GM19239 (cell line): Measurements from ENCODE around the gene ROR1.

Experiments used
- DNase-seq: peaks from one replicate; pipeline ENCODE4 v3.0.0; 2011; ENCODE audit warnings: low spot score; ENCODE audit not compliant: insufficient read length
- FAIRE-seq: peaks from 2 replicates; lab custom pipeline; 2011; peaks lifted over from hg19 to GRCh38; lab: Jason Lieb, UNC

The ROR1 gene

GRCh38 chr1:63920154-63921117 is 146.6 kb downstream of the ROR1 start:
- FAIRE-seq (no peak), DNase-seq (no peak)

- no peak for FAIRE-seq
Observed at GRCh38 chr1:63921359-63921758, 147.5 kb downstream of the ROR1 start.

DNA sequence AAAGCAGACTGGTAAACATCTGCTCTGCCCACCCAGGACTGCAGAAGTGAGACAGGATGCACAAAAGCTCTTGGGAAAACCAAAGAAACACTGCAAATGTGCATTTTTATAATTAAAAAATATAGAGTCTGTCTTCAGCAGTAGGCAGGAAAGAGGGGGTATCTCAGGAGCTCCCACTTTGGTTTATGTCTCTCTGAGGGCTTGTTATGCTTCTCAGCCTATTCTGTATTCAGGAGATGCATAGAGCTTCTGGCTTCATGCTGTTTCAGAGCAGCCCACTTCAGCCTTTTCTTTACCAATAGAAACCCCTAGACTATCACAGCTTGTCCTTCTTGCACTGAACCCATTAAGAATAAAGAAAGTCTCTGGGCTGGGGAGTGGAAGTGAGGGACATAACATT is 148.0 kb downstream of the ROR1 start:
- DNase-seq (no peak), FAIRE-seq (no peak)

More at GRCh38 chr1:63921359-63921758, 147.5 kb downstream of the ROR1 start:
- no peak for DNase-seq

DNA sequence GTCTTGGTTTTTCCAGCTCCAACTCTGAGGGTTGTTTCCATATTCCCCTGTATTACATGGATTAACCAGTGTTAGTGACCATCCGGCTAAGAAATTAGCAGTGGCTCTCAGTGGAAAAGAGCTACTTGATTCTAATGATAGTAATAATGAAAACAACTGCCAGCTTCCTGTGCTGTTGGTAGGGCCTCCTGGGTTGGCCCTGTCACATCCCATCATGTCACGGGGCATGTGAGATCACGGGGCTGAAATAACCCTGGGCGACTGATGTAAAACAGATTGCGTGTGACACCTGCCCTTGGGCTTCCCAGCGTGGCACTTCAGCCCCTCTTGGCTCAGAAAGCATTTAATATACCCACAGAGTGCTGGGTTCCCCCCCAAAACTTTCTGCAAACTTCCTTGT is 149.0 kb downstream of the ROR1 start:
- no peak for FAIRE-seq
- no peak for DNase-seq

DNA sequence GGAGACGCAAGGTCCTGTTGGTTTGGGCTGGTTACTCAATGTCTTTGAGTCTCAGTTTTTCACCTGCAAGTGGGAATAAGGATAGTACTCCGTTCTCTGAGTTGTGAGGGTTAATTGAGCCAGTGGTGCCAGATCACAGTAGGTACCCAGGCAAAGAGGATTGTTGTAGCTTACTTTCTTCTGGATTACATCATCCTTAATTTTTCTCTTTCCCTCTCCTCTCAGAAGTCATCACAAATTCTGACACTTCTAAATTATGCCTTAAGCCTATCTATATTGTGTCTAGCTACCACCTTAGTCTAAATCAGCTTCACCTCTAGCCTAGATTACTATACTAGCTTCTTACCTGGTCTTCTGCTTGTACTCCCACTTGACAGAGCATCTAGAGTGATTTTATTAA is 149.5 kb downstream of the ROR1 start:
- FAIRE-seq, result no peak
- DNase-seq, result no peak

DNA sequence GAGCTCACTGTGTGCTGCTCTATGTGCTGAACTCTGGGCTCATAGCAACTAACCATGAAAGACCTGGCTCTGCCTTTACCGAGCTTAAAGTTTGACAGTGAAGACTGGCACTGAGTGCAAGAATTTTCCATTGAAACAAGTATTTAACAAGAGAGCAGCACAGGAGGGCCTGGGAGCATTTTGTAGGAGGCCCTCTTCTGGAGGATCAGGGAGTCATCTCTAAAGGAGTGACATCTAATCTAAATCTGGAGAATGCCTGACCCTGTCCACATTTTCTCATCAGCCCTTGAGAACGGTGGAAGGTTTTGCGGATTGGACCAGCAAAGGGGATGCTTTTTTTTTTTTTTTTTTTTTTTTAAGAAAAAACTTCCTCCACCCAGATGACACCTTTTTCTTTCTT is 150.8 kb downstream of the ROR1 start:
- no peak for FAIRE-seq
- DNase-seq, result no peak

GRCh38 chr1:63928186-63929105 is 154.6 kb downstream of the ROR1 start:
- DNase-seq (no peak), FAIRE-seq (no peak)

- no peak for DNase-seq
- no peak for FAIRE-seq
Observed at GRCh38 chr1:63929106-63929478, 155.3 kb downstream of the ROR1 start.

DNA sequence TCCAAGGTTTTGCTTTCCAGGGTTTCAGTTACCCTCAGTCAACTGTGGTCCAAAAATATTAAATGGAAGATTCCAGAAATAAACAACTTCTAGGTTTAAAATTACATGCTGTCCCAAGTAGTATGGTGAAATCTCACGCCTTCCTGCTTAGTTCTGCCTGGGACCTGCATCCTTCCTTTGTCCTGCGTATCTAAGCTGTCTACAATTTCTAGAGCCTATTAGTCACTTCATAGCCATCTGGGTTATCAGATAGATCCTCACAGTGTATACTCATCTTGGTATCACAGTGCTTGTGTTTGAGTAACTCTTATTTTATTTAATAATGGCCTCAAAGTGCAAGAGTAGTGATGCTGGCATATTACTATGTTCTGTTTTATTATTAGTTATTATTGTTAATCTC is 157.7 kb downstream of the ROR1 start:
- DNase-seq, result no peak
- FAIRE-seq, result no peak

DNA sequence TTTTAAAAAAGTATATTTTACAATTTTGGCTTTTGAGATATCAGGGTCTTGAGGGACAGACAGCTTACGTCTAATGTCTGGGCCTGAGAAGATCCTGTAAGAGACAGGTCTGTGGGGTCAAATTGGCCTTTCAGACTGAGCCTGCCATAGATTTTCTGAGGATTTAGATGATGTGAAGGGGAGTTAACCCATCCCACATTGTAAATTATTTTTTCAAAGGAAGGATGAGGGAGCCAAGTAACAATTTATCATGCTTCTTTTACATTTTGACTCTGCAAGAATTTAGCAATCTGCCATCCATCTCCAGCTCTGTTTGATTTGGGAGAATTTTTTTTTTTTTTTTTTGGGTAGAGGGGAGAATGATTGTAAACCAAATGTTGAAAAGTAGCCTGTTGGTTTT is 160.9 kb downstream of the ROR1 start:
- DNase-seq, result no peak
- no peak for FAIRE-seq

- FAIRE-seq (no peak), DNase-seq (no peak)
Observed at GRCh38 chr1:63935143-63935542, 161.3 kb downstream of the ROR1 start.

- FAIRE-seq (no peak), DNase-seq (no peak)
Observed at GRCh38 chr1:63935553-63935952, 161.7 kb downstream of the ROR1 start.

GRCh38 chr1:63936276-63936675 is 162.5 kb downstream of the ROR1 start:
- FAIRE-seq (no peak), DNase-seq (no peak)

- FAIRE-seq (peak; percentile 11), DNase-seq (no peak)
Observed at GRCh38 chr1:63936801-63937200, 163.0 kb downstream of the ROR1 start.

DNA sequence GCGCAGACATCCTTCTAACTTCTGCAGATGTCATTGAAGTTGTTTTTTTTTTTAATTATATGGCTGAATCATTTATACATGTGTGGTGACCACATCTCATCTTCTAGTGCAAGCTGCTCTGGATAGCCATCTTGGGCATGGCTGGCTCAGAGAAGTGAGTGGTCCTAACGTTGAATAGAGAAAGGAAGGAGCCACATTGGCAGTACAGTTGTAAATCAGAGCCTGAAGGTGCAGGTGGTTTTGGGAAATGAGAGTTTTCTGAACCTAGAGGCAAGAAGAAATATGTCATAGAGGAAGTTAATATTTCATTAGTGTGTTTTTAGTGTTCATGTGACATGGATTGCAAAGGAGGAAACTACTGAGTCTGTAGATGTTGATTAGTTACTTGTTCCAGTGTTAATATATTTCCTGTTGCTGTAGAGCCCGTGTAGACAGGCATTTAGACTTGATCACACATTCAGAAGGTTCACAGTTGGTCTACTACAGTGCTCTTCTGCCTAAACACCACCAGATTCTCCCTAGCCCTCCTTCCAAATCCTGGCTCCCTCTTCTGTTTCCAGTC is 163.7 kb downstream of the ROR1 start:
- FAIRE-seq, result no peak
- DNase-seq, result no peak

GRCh38 chr1:63940440-63940839 is 166.6 kb downstream of the ROR1 start:
- no peak for DNase-seq
- FAIRE-seq, result no peak

- FAIRE-seq (no peak), DNase-seq (no peak)
Observed at GRCh38 chr1:63943393-63943792, 169.6 kb downstream of the ROR1 start.

DNA sequence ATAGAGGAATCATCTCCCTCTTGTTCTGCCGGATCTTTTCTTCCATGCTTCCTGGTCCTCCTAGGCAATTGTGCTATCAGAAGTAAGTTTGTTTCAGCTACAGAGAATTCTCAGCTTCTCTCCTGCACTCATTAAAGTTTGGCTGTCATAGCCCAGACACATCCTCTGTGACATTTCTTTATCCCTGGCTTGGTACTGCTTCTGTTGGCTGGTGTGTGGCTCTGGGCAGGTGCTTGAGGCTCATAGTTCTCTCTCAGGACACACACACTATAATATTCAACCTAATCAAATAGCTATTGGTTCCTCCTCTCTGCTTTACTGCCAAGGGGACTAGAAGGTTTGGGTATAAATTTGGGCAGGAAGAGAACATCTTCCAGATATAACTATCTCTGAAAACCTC is 172.1 kb downstream of the ROR1 start:
- FAIRE-seq, result no peak
- no peak for DNase-seq

- FAIRE-seq (no peak), DNase-seq (no peak)
Observed at GRCh38 chr1:63946866-63947491, 173.2 kb downstream of the ROR1 start.

- FAIRE-seq (no peak), DNase-seq (no peak)
Observed at GRCh38 chr1:63947904-63948303, 174.1 kb downstream of the ROR1 start.
